ENCODE measurements around the gene GTPBP10. TPM values are rescaled to one million over a fixed set of nuclear protein-coding genes. Genes with fewer than 3 reads are reported as not detected.

The GTPBP10 gene
- total and polyA plus RNA-seq, 9 of the 15 experiments (the other 6 are each of a cell fraction or from before 2014, with no cell fraction given) = 34.6 to 89.8 (median 76.4) TPM

GRCh38 chr7:90347759-90348158, 1.2 kb downstream of the GTPBP10 start (continued):
- TF ChIP-seq NR2C1 (IDR thresholded peaks at IDR 0.05) (no peak), NR2C1 (tag; IDR thresholded peaks at IDR 0.05) (no peak), STAT5A (IDR thresholded peaks at IDR 0.05; ENCODE audit: borderline replicate concordance, low read length) (no peak), RBM25 (IDR thresholded peaks at IDR 0.05; ENCODE audit: low read depth, low read length, severe bottlenecking) (peak; percentile 49), FOXJ3 (CRISPR knock-in tag; IDR thresholded peaks at IDR 0.05) (no peak), ZKSCAN8 (CRISPR knock-in tag; IDR thresholded peaks at IDR 0.05) (no peak), HIVEP1 (CRISPR knock-in tag; IDR thresholded peaks at IDR 0.05) (no peak), CBX3 (IDR thresholded peaks at IDR 0.05; ENCODE audit: borderline replicate concordance in 1 of 2, low read length in 2 of 2) (peak in 1 of 2 experiments; percentile 65; a peak in 1 of 3 replicates), CREM (IDR thresholded peaks at IDR 0.05; ENCODE audit: low read depth) (no peak), ZNF592 (IDR thresholded peaks at IDR 0.05) (0 out of 2 replicates have a peak, but pooled peaks have one; percentile 6), GTF2B (IDR thresholded peaks at IDR 0.05; ENCODE audit: extremely low read depth, insufficient read length) (no peak), ZNF121 (CRISPR knock-in tag; conservative IDR thresholded peaks at IDR 0.05) (peak; percentile 99), HMG20A (CRISPR knock-in tag; conservative IDR thresholded peaks at IDR 0.05) (no peak), ARID2 (IDR thresholded peaks at IDR 0.05) (no peak), ZNF23 (CRISPR knock-in tag; IDR thresholded peaks at IDR 0.05) (no peak), BCOR (IDR thresholded peaks at IDR 0.05) (peak; percentile 78), PHF20 (IDR thresholded peaks at IDR 0.05; ENCODE audit: partially characterized antibody) (no peak), CBFB (CRISPR knock-in tag; IDR thresholded peaks at IDR 0.05) (no peak), ELF1 (tag; IDR thresholded peaks at IDR 0.05) (no peak), SMAD2 (IDR thresholded peaks at IDR 0.05; ENCODE audit: low read depth, low read length) (no peak)
- TF ChIP-seq, protein P1, sequence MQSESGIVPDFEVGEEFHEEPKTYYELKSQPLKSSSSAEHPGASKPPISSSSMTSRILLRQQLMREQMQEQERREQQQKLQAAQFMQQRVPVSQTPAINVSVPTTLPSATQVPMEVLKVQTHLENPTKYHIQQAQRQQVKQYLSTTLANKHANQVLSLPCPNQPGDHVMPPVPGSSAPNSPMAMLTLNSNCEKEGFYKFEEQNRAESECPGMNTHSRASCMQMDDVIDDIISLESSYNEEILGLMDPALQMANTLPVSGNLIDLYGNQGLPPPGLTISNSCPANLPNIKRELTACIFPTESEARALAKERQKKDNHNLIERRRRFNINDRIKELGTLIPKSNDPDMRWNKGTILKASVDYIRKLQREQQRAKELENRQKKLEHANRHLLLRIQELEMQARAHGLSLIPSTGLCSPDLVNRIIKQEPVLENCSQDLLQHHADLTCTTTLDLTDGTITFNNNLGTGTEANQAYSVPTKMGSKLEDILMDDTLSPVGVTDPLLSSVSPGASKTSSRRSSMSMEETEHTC (IDR thresholded peaks at IDR 0.05) = no peak
- TF ChIP-seq, protein P2, sequence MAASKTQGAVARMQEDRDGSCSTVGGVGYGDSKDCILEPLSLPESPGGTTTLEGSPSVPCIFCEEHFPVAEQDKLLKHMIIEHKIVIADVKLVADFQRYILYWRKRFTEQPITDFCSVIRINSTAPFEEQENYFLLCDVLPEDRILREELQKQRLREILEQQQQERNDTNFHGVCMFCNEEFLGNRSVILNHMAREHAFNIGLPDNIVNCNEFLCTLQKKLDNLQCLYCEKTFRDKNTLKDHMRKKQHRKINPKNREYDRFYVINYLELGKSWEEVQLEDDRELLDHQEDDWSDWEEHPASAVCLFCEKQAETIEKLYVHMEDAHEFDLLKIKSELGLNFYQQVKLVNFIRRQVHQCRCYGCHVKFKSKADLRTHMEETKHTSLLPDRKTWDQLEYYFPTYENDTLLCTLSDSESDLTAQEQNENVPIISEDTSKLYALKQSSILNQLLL (CRISPR knock-in tag; IDR thresholded peaks at IDR 0.05; ENCODE audit: borderline replicate concordance) = no peak
